Keratinocyte (primary cell): Measurements from ENCODE around the gene UCN3. TPM values are rescaled to one million over a fixed set of nuclear protein-coding genes. Genes with fewer than 3 reads are reported as not detected.

Experiments
- DNase-seq: peaks from one replicate; pipeline ENCODE4 v3.0.0-alpha.2; 2011; ENCODE audit warnings: low read depth, missing footprints, low spot score
- FAIRE-seq: peaks from 2 replicates; lab custom pipeline; 2011; peaks lifted over from hg19 to GRCh38; lab: Jason Lieb, UNC
- H2AFZ ChIP-seq: 2 replicates; pipeline ENCODE4 v1.6.0; 2012; ENCODE audit warnings: low read length, control low read depth, inconsistent platforms; ENCODE audit not compliant: control insufficient read depth
- H3K27ac ChIP-seq: 2 replicates; pipeline ENCODE4 v1.5.1; 2011; ENCODE audit warnings: low read length; ENCODE audit not compliant: control insufficient read depth, insufficient read depth
- H3K27me3 ChIP-seq: 3 replicates; pipeline ENCODE4 v1.6.0; 2011; ENCODE audit warnings: low read length; ENCODE audit not compliant: control insufficient read depth, insufficient read depth; ENCODE audit errors: extremely low read depth
- H3K36me3 ChIP-seq, 2 experiments: 2 replicates in 1 of 2; 3 replicates in 1 of 2; pipeline ENCODE4 v1.5.1; 2011; ENCODE audit warnings: low read length in 2 of 2, mild to moderate bottlenecking in 1 of 2; ENCODE audit not compliant: control insufficient read depth in 2 of 2, insufficient read depth in 2 of 2; ENCODE audit errors: extremely low read depth in 1 of 2
- H3K4me1 ChIP-seq: 3 replicates; pipeline ENCODE4 v1.5.1; 2011; ENCODE audit warnings: low read length; ENCODE audit not compliant: control insufficient read depth, insufficient read depth; ENCODE audit errors: extremely low read depth
- H3K4me2 ChIP-seq: 3 replicates; pipeline ENCODE4 v1.6.0; 2011; ENCODE audit warnings: low read depth, low read length; ENCODE audit not compliant: control insufficient read depth, insufficient read depth; ENCODE audit errors: extremely low read depth
- H3K4me3 ChIP-seq, 3 experiments: fragments of 200-600 bp in 1 of 3; sonication (generic) in 1 of 3; 2 replicates in 2 of 3; 3 replicates in 1 of 3; pipeline ENCODE4 v1.5.1; 2011 to 2016; ENCODE audit warnings: low read length in 3 of 3, mild to moderate bottlenecking in 3 of 3, control low read depth in 2 of 3, inconsistent platforms in 1 of 3, low read depth in 1 of 3, mixed read lengths in 1 of 3, mixed run types in 1 of 3, moderate library complexity in 1 of 3; ENCODE audit not compliant: control insufficient read depth in 2 of 3, insufficient read depth in 2 of 3; ENCODE audit errors: extremely low read depth in 1 of 3
- H3K79me2 ChIP-seq: 2 replicates; pipeline ENCODE4 v1.6.0; 2012; ENCODE audit warnings: low read length; ENCODE audit not compliant: control insufficient read depth, insufficient read depth
- H3K9ac ChIP-seq: 3 replicates; pipeline ENCODE4 v1.6.0; 2011; ENCODE audit warnings: low read length; ENCODE audit not compliant: control insufficient read depth, insufficient read depth; ENCODE audit errors: extremely low read depth
- H3K9me1 ChIP-seq: 3 replicates; pipeline ENCODE4 v1.6.0; 2011; ENCODE audit warnings: low read length; ENCODE audit not compliant: control insufficient read depth, insufficient read depth; ENCODE audit errors: extremely low read depth
- H3K9me3 ChIP-seq: 2 replicates; pipeline ENCODE4 v1.5.1; 2012; ENCODE audit warnings: low read depth, low read length; ENCODE audit not compliant: control insufficient read depth
- H4K20me1 ChIP-seq: 3 replicates; pipeline ENCODE4 v1.6.0; 2011; ENCODE audit warnings: low read length; ENCODE audit not compliant: control insufficient read depth, insufficient read depth; ENCODE audit errors: extremely low read depth
- CTCF ChIP-seq, 3 experiments: IDR thresholded peaks in 1 of 3; conservative IDR thresholded peaks in 1 of 3; optimal IDR thresholded peaks in 1 of 3; 2 replicates in 2 of 3; 3 replicates in 1 of 3; pipeline versions ENCODE3 to v1.5.1; 2011; ENCODE audit warnings: low read length in 3 of 3, mild to moderate bottlenecking in 3 of 3, moderate library complexity in 2 of 3, control low read depth in 1 of 3, inconsistent platforms in 1 of 3; ENCODE audit not compliant: insufficient read depth in 2 of 3; ENCODE audit errors: extremely low read depth in 1 of 3
- EZH2 ChIP-seq: IDR thresholded peaks from one replicate; pipeline ENCODE4 v1.6.1; 2012; ENCODE audit warnings: inconsistent platforms, mild to moderate bottlenecking, low read length, moderate library complexity
- dilution Hi-C: fragments of 300-500 bp; cut with MboI; formaldehyde crosslinking; loops from one replicate; pipeline ENCODE4 v1.7.0; 2020; ENCODE audit warnings: low sequenced_read_pairs; ENCODE audit not compliant: extremely low pct_ligation_motif_present
- polyA plus RNA-seq, 5 experiments: library from polyadenylated mRNA; depleted of rRNA in 3 of 5; stranded (reverse) in 3 of 5; stranded (forward) in 1 of 5; unstranded in 1 of 5; fragments of >200 nt; gene quantifications; 1 replicate in 1 of 5; 2 replicates in 3 of 5; 3 replicates in 1 of 5; pipeline versions ENCODE4 v1.2.1 to v1.2.3, GENCODE V29; 2011 to 2012; ENCODE audit warnings: missing spikeins in 2 of 5, low read depth in 1 of 5, low replicate concordance in 1 of 5

Gene UCN3
- polyA plus RNA-seq, 1 donor (not counting 4 experiments of a cell fraction or from before 2014, with no cell fraction given): not detected

GRCh38 chr10:5344746-5345145 is 20.0 kb upstream of the UCN3 start:
- Histone ChIP-seq H3K36me3 (no peaks in the 10 kb centered on the region), H3K9me3 (no peaks in the 10 kb centered on the region), H3K27me3 (no peaks in the 10 kb centered on the region), H4K20me1 (no peaks in the 10 kb centered on the region), H3K79me2 (no peaks in the 10 kb centered on the region), H3K4me2 (no peak overlapping the region), H2AFZ (no peak overlapping the region), H3K4me1 (no peaks in the 10 kb centered on the region), H3K9ac (no peak overlapping the region), H3K4me3 (no peak overlapping the region), H3K27ac (no peak overlapping the region), H3K9me1 (no peaks in the 10 kb centered on the region)
- dilution Hi-C loops: no loop called here
- FAIRE-seq (no peak), DNase-seq (no peak)
- no peak for TF ChIP-seq EZH2
- no peak for TF ChIP-seq CTCF (optimal IDR thresholded peaks at IDR 0.05 in 1 of 3, IDR thresholded peaks at IDR 0.05 in 1 of 3, conservative IDR thresholded peaks at IDR 0.05 in 1 of 3; ENCODE audit: extremely low read depth in 1 of 3, insufficient read depth in 2 of 3, low read length in 3 of 3)

DNA sequence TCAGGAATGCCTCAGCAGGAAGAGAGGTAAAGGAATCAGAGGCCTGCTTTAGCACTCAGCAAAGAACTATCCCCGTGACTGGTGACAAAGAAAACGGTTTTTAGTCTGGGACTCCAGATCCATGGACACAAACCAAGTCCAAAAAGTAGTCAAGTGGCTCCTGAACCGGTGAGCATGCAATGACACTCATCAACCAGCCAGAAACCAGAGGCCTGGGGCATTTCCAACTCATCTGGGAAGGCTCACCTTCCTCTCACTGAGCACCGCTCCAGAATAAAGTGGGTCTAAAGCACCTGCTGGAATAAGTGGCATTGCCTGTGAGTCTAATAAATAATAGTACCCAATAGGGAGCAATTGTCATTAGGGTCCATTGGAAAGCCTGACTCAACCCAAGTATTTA is 17.9 kb upstream of the UCN3 start:
- no peak overlapping the region for H3K27ac ChIP-seq
- dilution Hi-C loops: no loop called here
- no peaks in the 10 kb centered on the region for H3K27me3 ChIP-seq
- no peaks in the 10 kb centered on the region for H3K4me1 ChIP-seq
- H3K79me2 ChIP-seq: no peaks in the 10 kb centered on the region
- no peaks in the 10 kb centered on the region for H3K9me1 ChIP-seq
- TF ChIP-seq EZH2: no peak
- no peak for TF ChIP-seq CTCF (optimal IDR thresholded peaks at IDR 0.05 in 1 of 3, IDR thresholded peaks at IDR 0.05 in 1 of 3, conservative IDR thresholded peaks at IDR 0.05 in 1 of 3; ENCODE audit: extremely low read depth in 1 of 3, insufficient read depth in 2 of 3, low read length in 3 of 3)
- no peak overlapping the region for H2AFZ ChIP-seq
- H3K4me2 ChIP-seq: no peak overlapping the region
- no peak overlapping the region for H3K4me3 ChIP-seq
- H3K36me3 ChIP-seq: no peaks in the 10 kb centered on the region
- H4K20me1 ChIP-seq: no peaks in the 10 kb centered on the region
- H3K9ac ChIP-seq: no peak overlapping the region
- no peaks in the 10 kb centered on the region for H3K9me3 ChIP-seq
- FAIRE-seq (no peak), DNase-seq (no peak)
